ENCODE data around the gene FKBP7. TPM values are rescaled to one million over a fixed set of nuclear protein-coding genes. Genes with fewer than 3 reads are reported as not detected.

The FKBP7 gene
- total RNA-seq, 1 experiment from 2014 or later = 18.4 TPM

- ChIA-PET POLR2A (ENCODE audit: low non-redundant PET) (no interaction called here), CTCF (interaction anchor here (1.3 kb wide), 1 partner anchor 286 kb away, joined by 3 read pairs; no protein-coding TSS in a partner anchor)
- H3K9me3 ChIP-seq (ENCODE audit: low read depth, low read length, poor library complexity, severe bottlenecking) = no peaks in the 10 kb centered on the region
- peaks cover 22% of the 10 kb centered on the region for H3K4me1 ChIP-seq (ENCODE audit: insufficient read depth, low read length, poor library complexity, severe bottlenecking)
- no TSS peak for BruUV-seq (replicated peaks)
- DNase-seq (ENCODE audit: low spot score) = no peak
- intact Hi-C loops (cut with micrococcal nuclease; ENCODE audit: unreplicated experiment) = loop anchor here (10.0 kb wide), 1 partner anchor 221 kb away; the partner anchor contains the start of gene OSBPL6
- no peak overlapping the region for H3K27ac ChIP-seq (ENCODE audit: low read depth, low read length, poor library complexity, severe bottlenecking)
- no peaks in the 10 kb centered on the region for H3K27me3 ChIP-seq (replicated peaks; ENCODE audit: insufficient read depth, low read depth, low read length, poor library complexity)
- TF ChIP-seq, protein P1, sequence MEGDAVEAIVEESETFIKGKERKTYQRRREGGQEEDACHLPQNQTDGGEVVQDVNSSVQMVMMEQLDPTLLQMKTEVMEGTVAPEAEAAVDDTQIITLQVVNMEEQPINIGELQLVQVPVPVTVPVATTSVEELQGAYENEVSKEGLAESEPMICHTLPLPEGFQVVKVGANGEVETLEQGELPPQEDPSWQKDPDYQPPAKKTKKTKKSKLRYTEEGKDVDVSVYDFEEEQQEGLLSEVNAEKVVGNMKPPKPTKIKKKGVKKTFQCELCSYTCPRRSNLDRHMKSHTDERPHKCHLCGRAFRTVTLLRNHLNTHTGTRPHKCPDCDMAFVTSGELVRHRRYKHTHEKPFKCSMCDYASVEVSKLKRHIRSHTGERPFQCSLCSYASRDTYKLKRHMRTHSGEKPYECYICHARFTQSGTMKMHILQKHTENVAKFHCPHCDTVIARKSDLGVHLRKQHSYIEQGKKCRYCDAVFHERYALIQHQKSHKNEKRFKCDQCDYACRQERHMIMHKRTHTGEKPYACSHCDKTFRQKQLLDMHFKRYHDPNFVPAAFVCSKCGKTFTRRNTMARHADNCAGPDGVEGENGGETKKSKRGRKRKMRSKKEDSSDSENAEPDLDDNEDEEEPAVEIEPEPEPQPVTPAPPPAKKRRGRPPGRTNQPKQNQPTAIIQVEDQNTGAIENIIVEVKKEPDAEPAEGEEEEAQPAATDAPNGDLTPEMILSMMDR (conservative IDR thresholded peaks at IDR 0.05; ENCODE audit: low read depth, low read length) = no peak
- no peak for TF ChIP-seq EZH2 (IDR thresholded peaks at IDR 0.05; ENCODE audit: borderline replicate concordance, low read depth, low read length, poor library complexity, severe bottlenecking)
- no peaks in the 10 kb centered on the region for H3K36me3 ChIP-seq (ENCODE audit: insufficient read depth, low read length, poor library complexity, severe bottlenecking)
- no peak overlapping the region for H3K4me3 ChIP-seq (ENCODE audit: low read depth, low read length, poor library complexity, severe bottlenecking)
Observed at GRCh38 chr2:178415979-178416378, 62.4 kb downstream of the FKBP7 start.

GRCh38 chr2:178414266-178415247 lies 63.8 kb downstream of the FKBP7 start:
- intact Hi-C loops (cut with micrococcal nuclease; ENCODE audit: unreplicated experiment) = loop anchor here (1.0 to 10.0 kb wide), 4 partner anchors 107 to 304 kb away; partner anchors contain the start of gene OSBPL6
- no peaks in the 10 kb centered on the region for H3K36me3 ChIP-seq (ENCODE audit: insufficient read depth, low read length, poor library complexity, severe bottlenecking)
- no peak for TF ChIP-seq EZH2 (IDR thresholded peaks at IDR 0.05; ENCODE audit: borderline replicate concordance, low read depth, low read length, poor library complexity, severe bottlenecking)
- TF ChIP-seq, protein P1 (conservative IDR thresholded peaks at IDR 0.05; ENCODE audit: low read depth, low read length) = peak; percentile 94
- CTCF ChIA-PET = interaction anchor here (0.6 to 2.1 kb wide), 12 partner anchors 10 to 847 kb away, joined by 3 to 15 read pairs (median 3); partner anchors contain the start of genes PJVK, PRKRA and RBM45
- no peaks in the 10 kb centered on the region for H3K27me3 ChIP-seq (replicated peaks; ENCODE audit: insufficient read depth, low read depth, low read length, poor library complexity)
- POLR2A ChIA-PET (ENCODE audit: low non-redundant PET) = no interaction called here
- BruUV-seq (replicated peaks) = TSS peak; percentile 93
- peaks cover 10% of the 10 kb centered on the region for H3K4me1 ChIP-seq (ENCODE audit: insufficient read depth, low read length, poor library complexity, severe bottlenecking)
- H3K27ac ChIP-seq (ENCODE audit: low read depth, low read length, poor library complexity, severe bottlenecking) = peak overlapping the region; percentile 95
- peak; percentile 98 for DNase-seq (ENCODE audit: low spot score)
- H3K9me3 ChIP-seq (ENCODE audit: low read depth, low read length, poor library complexity, severe bottlenecking) = no peaks in the 10 kb centered on the region
- H3K4me3 ChIP-seq (ENCODE audit: low read depth, low read length, poor library complexity, severe bottlenecking) = peak overlapping the region; percentile 55

Other genes starting within 250 kb of the FKBP7 start
- gene PRKRA, start 27.4 kb downstream of the FKBP7 start, total RNA-seq (2021) = 62.6 and 66.4 TPM in 2 replicates
- 1.9 and 2.3 TPM in 2 replicates for gene PJVK, start 27.2 kb downstream of the FKBP7 start, total RNA-seq (2021)
- gene PLEKHA3, start 1.9 kb upstream of the FKBP7 start, total RNA-seq (2021) = 26.6 and 27.0 TPM in 2 replicates

Measured in A673 (cell line).